ENCODE results near the gene ANKRD33B.
"Not testable (repeated sequence)": the region's sequence is repeated elsewhere in the genome, so short reads cannot be mapped to it uniquely, and the experiment has no call there.

Gene ANKRD33B

GRCh38 chr5:10621832-10622231 is 58.0 kb downstream of the ANKRD33B start:
- no peak for DNase-seq (ENCODE audit: low read depth)

- no peak for DNase-seq (ENCODE audit: low read depth)
Observed at GRCh38 chr5:10622810-10623209, 58.9 kb downstream of the ANKRD33B start.

- DNase-seq (ENCODE audit: low read depth): no peak
Observed at GRCh38 chr5:10623305-10623910, 59.5 kb downstream of the ANKRD33B start.

- DNase-seq (ENCODE audit: low read depth): no peak
Observed at GRCh38 chr5:10624206-10624605, 60.3 kb downstream of the ANKRD33B start.

- DNase-seq (ENCODE audit: low read depth): no peak
Observed at GRCh38 chr5:10624679-10625078, 60.8 kb downstream of the ANKRD33B start.

GRCh38 chr5:10625700-10626472 is 62.0 kb downstream of the ANKRD33B start:
- DNase-seq (ENCODE audit: low read depth): no peak

GRCh38 chr5:10626473-10627013 is 62.7 kb downstream of the ANKRD33B start:
- no peak for DNase-seq (ENCODE audit: low read depth)

- no peak for DNase-seq (ENCODE audit: low read depth)
Observed at GRCh38 chr5:10627160-10627701, 63.4 kb downstream of the ANKRD33B start.

GRCh38 chr5:10628601-10629000 is 64.7 kb downstream of the ANKRD33B start:
- no peak for DNase-seq (ENCODE audit: low read depth)

GRCh38 chr5:10629682-10630081 is 65.8 kb downstream of the ANKRD33B start:
- DNase-seq (ENCODE audit: low read depth): no peak

GRCh38 chr5:10630126-10630525 is 66.3 kb downstream of the ANKRD33B start:
- DNase-seq (ENCODE audit: low read depth): no peak

GRCh38 chr5:10630744-10631143 is 66.9 kb downstream of the ANKRD33B start:
- not testable (repeated sequence) for DNase-seq (ENCODE audit: low read depth)

GRCh38 chr5:10631316-10631996 is 67.6 kb downstream of the ANKRD33B start:
- DNase-seq (ENCODE audit: low read depth): no peak

- no peak for DNase-seq (ENCODE audit: low read depth)
Observed at GRCh38 chr5:10632110-10632761, 68.4 kb downstream of the ANKRD33B start.

GRCh38 chr5:10633271-10634049 is 69.6 kb downstream of the ANKRD33B start:
- no peak for DNase-seq (ENCODE audit: low read depth)

GRCh38 chr5:10634050-10634449 is 70.2 kb downstream of the ANKRD33B start:
- no peak for DNase-seq (ENCODE audit: low read depth)

GRCh38 chr5:10634562-10634961 is 70.7 kb downstream of the ANKRD33B start:
- DNase-seq (ENCODE audit: low read depth): no peak

- no peak for DNase-seq (ENCODE audit: low read depth)
Observed at GRCh38 chr5:10635257-10635866, 71.5 kb downstream of the ANKRD33B start.

- DNase-seq (ENCODE audit: low read depth): no peak
Observed at GRCh38 chr5:10635867-10636350, 72.0 kb downstream of the ANKRD33B start.

- DNase-seq (ENCODE audit: low read depth): no peak
Observed at GRCh38 chr5:10636363-10637142, 72.7 kb downstream of the ANKRD33B start.

Measured in stromal cell of bone marrow (primary cell).